ENCODE measurements around the gene SURF2.
A peak's percentile ranks its signal among the peaks of the same experiment; 100 is the strongest.

- TF ChIP-seq, protein P1, sequence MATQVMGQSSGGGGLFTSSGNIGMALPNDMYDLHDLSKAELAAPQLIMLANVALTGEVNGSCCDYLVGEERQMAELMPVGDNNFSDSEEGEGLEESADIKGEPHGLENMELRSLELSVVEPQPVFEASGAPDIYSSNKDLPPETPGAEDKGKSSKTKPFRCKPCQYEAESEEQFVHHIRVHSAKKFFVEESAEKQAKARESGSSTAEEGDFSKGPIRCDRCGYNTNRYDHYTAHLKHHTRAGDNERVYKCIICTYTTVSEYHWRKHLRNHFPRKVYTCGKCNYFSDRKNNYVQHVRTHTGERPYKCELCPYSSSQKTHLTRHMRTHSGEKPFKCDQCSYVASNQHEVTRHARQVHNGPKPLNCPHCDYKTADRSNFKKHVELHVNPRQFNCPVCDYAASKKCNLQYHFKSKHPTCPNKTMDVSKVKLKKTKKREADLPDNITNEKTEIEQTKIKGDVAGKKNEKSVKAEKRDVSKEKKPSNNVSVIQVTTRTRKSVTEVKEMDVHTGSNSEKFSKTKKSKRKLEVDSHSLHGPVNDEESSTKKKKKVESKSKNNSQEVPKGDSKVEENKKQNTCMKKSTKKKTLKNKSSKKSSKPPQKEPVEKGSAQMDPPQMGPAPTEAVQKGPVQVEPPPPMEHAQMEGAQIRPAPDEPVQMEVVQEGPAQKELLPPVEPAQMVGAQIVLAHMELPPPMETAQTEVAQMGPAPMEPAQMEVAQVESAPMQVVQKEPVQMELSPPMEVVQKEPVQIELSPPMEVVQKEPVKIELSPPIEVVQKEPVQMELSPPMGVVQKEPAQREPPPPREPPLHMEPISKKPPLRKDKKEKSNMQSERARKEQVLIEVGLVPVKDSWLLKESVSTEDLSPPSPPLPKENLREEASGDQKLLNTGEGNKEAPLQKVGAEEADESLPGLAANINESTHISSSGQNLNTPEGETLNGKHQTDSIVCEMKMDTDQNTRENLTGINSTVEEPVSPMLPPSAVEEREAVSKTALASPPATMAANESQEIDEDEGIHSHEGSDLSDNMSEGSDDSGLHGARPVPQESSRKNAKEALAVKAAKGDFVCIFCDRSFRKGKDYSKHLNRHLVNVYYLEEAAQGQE (IDR thresholded peaks at IDR 0.05; ENCODE audit: unreplicated experiment): no peak
- TF ChIP-seq CTCF (conservative IDR thresholded peaks at IDR 0.05; ENCODE audit: low read depth in 2 of 2) (peak; percentile 48 to 77), ZNF114 (CRISPR knock-in tag; IDR thresholded peaks at IDR 0.05) (no peak), POLR2AphosphoS5 (IDR thresholded peaks at IDR 0.05; ENCODE audit: low read depth) (no peak; the same call in 1 of the 2 replicates), JUNB (IDR thresholded peaks at IDR 0.05; ENCODE audit: unreplicated experiment) (no peak), EZH2 (IDR thresholded peaks at IDR 0.05; ENCODE audit: low read depth, unreplicated experiment) (no peak), ZNF331 (CRISPR knock-in tag; IDR thresholded peaks at IDR 0.05; ENCODE audit: low read depth) (no peak), CREB1 (CRISPR knock-in tag; IDR thresholded peaks at IDR 0.05; ENCODE audit: low read depth) (no peak), EZH2phosphoT487 (IDR thresholded peaks at IDR 0.05; ENCODE audit: unreplicated experiment) (no peak), NANOG (IDR thresholded peaks at IDR 0.05; ENCODE audit: borderline replicate concordance) (no peak), STAT1 (IDR thresholded peaks at IDR 0.05; ENCODE audit: unreplicated experiment) (no peak)
- TF ChIP-seq, protein P2, sequence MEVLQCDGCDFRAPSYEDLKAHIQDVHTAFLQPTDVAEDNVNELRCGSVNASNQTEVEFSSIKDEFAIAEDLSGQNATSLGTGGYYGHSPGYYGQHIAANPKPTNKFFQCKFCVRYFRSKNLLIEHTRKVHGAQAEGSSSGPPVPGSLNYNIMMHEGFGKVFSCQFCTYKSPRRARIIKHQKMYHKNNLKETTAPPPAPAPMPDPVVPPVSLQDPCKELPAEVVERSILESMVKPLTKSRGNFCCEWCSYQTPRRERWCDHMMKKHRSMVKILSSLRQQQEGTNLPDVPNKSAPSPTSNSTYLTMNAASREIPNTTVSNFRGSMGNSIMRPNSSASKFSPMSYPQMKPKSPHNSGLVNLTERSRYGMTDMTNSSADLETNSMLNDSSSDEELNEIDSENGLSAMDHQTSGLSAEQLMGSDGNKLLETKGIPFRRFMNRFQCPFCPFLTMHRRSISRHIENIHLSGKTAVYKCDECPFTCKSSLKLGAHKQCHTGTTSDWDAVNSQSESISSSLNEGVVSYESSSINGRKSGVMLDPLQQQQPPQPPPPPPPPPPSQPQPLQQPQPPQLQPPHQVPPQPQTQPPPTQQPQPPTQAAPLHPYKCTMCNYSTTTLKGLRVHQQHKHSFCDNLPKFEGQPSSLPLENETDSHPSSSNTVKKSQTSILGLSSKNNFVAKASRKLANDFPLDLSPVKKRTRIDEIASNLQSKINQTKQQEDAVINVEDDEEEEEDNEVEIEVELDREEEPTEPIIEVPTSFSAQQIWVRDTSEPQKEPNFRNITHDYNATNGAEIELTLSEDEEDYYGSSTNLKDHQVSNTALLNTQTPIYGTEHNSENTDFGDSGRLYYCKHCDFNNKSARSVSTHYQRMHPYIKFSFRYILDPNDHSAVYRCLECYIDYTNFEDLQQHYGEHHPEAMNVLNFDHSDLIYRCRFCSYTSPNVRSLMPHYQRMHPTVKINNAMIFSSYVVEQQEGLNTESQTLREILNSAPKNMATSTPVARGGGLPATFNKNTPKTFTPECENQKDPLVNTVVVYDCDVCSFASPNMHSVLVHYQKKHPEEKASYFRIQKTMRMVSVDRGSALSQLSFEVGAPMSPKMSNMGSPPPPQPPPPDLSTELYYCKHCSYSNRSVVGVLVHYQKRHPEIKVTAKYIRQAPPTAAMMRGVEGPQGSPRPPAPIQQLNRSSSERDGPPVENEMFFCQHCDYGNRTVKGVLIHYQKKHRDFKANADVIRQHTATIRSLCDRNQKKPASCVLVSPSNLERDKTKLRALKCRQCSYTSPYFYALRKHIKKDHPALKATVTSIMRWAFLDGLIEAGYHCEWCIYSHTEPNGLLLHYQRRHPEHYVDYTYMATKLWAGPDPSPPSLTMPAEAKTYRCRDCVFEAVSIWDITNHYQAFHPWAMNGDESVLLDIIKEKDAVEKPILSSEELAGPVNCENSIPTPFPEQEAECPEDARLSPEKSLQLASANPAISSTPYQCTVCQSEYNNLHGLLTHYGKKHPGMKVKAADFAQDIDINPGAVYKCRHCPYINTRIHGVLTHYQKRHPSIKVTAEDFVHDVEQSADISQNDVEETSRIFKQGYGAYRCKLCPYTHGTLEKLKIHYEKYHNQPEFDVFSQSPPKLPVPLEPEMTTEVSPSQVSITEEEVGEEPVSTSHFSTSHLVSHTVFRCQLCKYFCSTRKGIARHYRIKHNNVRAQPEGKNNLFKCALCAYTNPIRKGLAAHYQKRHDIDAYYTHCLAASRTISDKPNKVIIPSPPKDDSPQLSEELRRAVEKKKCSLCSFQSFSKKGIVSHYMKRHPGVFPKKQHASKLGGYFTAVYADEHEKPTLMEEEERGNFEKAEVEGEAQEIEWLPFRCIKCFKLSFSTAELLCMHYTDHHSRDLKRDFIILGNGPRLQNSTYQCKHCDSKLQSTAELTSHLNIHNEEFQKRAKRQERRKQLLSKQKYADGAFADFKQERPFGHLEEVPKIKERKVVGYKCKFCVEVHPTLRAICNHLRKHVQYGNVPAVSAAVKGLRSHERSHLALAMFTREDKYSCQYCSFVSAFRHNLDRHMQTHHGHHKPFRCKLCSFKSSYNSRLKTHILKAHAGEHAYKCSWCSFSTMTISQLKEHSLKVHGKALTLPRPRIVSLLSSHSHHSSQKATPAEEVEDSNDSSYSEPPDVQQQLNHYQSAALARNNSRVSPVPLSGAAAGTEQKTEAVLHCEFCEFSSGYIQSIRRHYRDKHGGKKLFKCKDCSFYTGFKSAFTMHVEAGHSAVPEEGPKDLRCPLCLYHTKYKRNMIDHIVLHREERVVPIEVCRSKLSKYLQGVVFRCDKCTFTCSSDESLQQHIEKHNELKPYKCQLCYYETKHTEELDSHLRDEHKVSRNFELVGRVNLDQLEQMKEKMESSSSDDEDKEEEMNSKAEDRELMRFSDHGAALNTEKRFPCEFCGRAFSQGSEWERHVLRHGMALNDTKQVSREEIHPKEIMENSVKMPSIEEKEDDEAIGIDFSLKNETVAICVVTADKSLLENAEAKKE (CRISPR knock-in tag; IDR thresholded peaks at IDR 0.05): no peak
- TF ChIP-seq, protein P3, sequence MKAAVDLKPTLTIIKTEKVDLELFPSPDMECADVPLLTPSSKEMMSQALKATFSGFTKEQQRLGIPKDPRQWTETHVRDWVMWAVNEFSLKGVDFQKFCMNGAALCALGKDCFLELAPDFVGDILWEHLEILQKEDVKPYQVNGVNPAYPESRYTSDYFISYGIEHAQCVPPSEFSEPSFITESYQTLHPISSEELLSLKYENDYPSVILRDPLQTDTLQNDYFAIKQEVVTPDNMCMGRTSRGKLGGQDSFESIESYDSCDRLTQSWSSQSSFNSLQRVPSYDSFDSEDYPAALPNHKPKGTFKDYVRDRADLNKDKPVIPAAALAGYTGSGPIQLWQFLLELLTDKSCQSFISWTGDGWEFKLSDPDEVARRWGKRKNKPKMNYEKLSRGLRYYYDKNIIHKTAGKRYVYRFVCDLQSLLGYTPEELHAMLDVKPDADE (IDR thresholded peaks at IDR 0.05): no peak
Observed at GRCh38 chr9:133359399-133360175, 3.2 kb downstream of the SURF2 start.
